Ovary (tissue), 3 donors: ENCODE data around the gene CALM1.

Source experiments
- CTCF ChIP-seq, 3 donors: fragments of 450-650 bp in 2 of 3; fragments of 200-600 bp in 1 of 3; IDR thresholded peaks; one replicate each; pipeline versions ENCODE4 v1.5.1 to v1.8.0; 2016 to 2022; ENCODE audit warnings: antibody characterized with exemption in 3 of 3, mild to moderate bottlenecking in 1 of 3
- EP300 ChIP-seq: sonication (generic); formaldehyde crosslinking; IDR thresholded peaks from one replicate; pipeline ENCODE4 v1.6.1; 2017; ENCODE audit warnings: antibody characterized with exemption
- donor health status: DM: no; HTN: no; CAD: no.

- TF ChIP-seq CTCF (IDR thresholded peaks at IDR 0.05) (no peak), EP300 (no peak)
Measured at GRCh38 chr14:90361865-90362557, 34.8 kb upstream of the CALM1 start.
